Kidney (tissue), 14 donors: ENCODE measurements around the gene ADAMTSL4. TPM values are rescaled to one million over a fixed set of nuclear protein-coding genes. Genes with fewer than 3 reads are reported as not detected.

ENCODE experiments used
- DNase-seq, 5 donors: peaks; one replicate each; pipeline ENCODE4 v3.0.0-alpha.2; 2013 to 2020
- FAIRE-seq: peaks from 2 replicates; lab custom pipeline; 2012; peaks lifted over from hg19 to GRCh38; lab: Jason Lieb, UNC
- H3K27ac ChIP-seq, 2 donors: one replicate each; pipeline ENCODE4 v1.7.0; 2013; ENCODE audit warnings: low read depth in 2 of 2, low read length in 2 of 2, inconsistent platforms in 1 of 2
- H3K27me3 ChIP-seq: one replicate; pipeline ENCODE4 v1.7.1; 2013; ENCODE audit warnings: low read length, inconsistent platforms; ENCODE audit not compliant: control insufficient read depth, insufficient read depth
- H3K36me3 ChIP-seq, 3 donors: one replicate each; pipeline versions ENCODE4 v1.7.0 to v1.7.1; 2013; ENCODE audit warnings: low read length in 3 of 3, control low read depth in 1 of 3, inconsistent platforms in 1 of 3; ENCODE audit not compliant: insufficient read depth in 3 of 3, control insufficient read depth in 2 of 3
- H3K4me1 ChIP-seq, 3 donors: one replicate each; pipeline versions ENCODE4 v1.7.0 to v1.7.1; 2013; ENCODE audit warnings: low read length in 3 of 3, inconsistent platforms in 1 of 3, low read depth in 1 of 3; ENCODE audit not compliant: control insufficient read depth in 2 of 3, insufficient read depth in 2 of 3
- H3K4me3 ChIP-seq, 3 donors: one replicate each; pipeline versions ENCODE4 v1.7.0 to v1.8.1; 2013; ENCODE audit warnings: low read length in 3 of 3, control low read depth in 1 of 3, inconsistent platforms in 1 of 3
- H3K9ac ChIP-seq, 3 donors: one replicate each; pipeline versions ENCODE4 v1.7.0 to v1.7.1; 2013; ENCODE audit warnings: low read length in 3 of 3, control low read depth in 1 of 3, inconsistent platforms in 1 of 3
- H3K9me3 ChIP-seq, 3 donors: one replicate each; pipeline versions ENCODE4 v1.7.0 to v1.7.1; 2013; ENCODE audit warnings: low read length in 3 of 3, control low read depth in 1 of 3, inconsistent platforms in 1 of 3; ENCODE audit not compliant: control insufficient read depth in 2 of 3, insufficient read depth in 1 of 3
- CTCF ChIP-seq: IDR thresholded peaks from 3 replicates; pipeline ENCODE4 v1.5.1; 2012; ENCODE audit warnings: mild to moderate bottlenecking, moderate library complexity, borderline replicate concordance; ENCODE audit not compliant: insufficient read depth; ENCODE audit errors: extremely low read depth
- intact Hi-C: fragments of 100-400 bp; cut with DNase I; formaldehyde crosslinking; loops from one replicate; pipeline ENCODE4 v1.11.1; 2022
- polyA plus RNA-seq: library from polyadenylated mRNA; stranded (reverse); fragments of 350-450 nt; fragmentation: Illumina TruSeq; extraction: RNeasy Lipid Tissue Mini Kit (QIAGEN cat#74804); gene quantifications from one replicate; pipeline ENCODE4 v1.2.3, GENCODE V29; 2014; ENCODE audit warnings: low read depth, low replicate concordance; ENCODE audit not compliant: insufficient read depth
- total RNA-seq: library from RNA; stranded (reverse); fragmentation: NEBNext Ultra II Directional; extraction: Animal tissue kit (Norgen Biotek cat#: 25700); gene quantifications from one replicate; pipeline ENCODE4 v1.2.1, GENCODE V29; 2021
- donor health status: control.
- donor health status: control.
- donor health status: control.
- donor health status: control.
- donor health status: control.
- donor health status: DM: yes; HTN: yes; CAD: no.
- donor health status: Normal renal cell carcinoma (clear cell type).

Gene ADAMTSL4
- total and polyA plus RNA-seq, 2 donors from 2014 or later = 6.9 to 20.0 TPM

GRCh38 chr1:150576794-150577556 is 27.8 kb downstream of the ADAMTSL4 start:
- FAIRE-seq = no peak
- DNase-seq = peak in 1 of 5 donors; percentile 39
- Histone ChIP-seq H3K36me3 (peaks cover 14 to 61% (median 36%) of the 10 kb centered on the region in 3 donors), H3K4me1 (peaks cover 10 to 30% (median 18%) of the 10 kb centered on the region in 3 donors), H3K27ac (peak overlapping the region; percentile 100), H3K9me3 (no peaks in the 10 kb centered on the region), H3K27me3 (no peaks in the 10 kb centered on the region), H3K4me3 (peak overlapping the region; percentile 96 to 99 (median 97)), H3K9ac (peak overlapping the region; percentile 98 to 100 (median 98))
- TF ChIP-seq CTCF = no peak
- intact Hi-C loops = loop anchor here (10.0 kb wide), 1 partner anchor 48 kb away; the partner anchor contains the start of gene ENSA

- H3K4me1 ChIP-seq = peaks cover 10 to 30% (median 15%) of the 10 kb centered on the region in 3 donors
- DNase-seq (peak in 2 of 5 donors; percentile 48 to 61), FAIRE-seq (no peak)
- peak overlapping the region; percentile 96 to 99 (median 97) for H3K4me3 ChIP-seq
- no peaks in the 10 kb centered on the region for H3K9me3 ChIP-seq
- H3K36me3 ChIP-seq = peaks cover 14 to 56% (median 36%) of the 10 kb centered on the region in 3 donors
- no peaks in the 10 kb centered on the region for H3K27me3 ChIP-seq
- intact Hi-C loops = loop anchor here (10.0 kb wide), 1 partner anchor 47 kb away; the partner anchor contains the start of gene ENSA
- peak overlapping the region; percentile 98 to 100 (median 98) for H3K9ac ChIP-seq
- H3K27ac ChIP-seq = peak overlapping the region; percentile 100
- TF ChIP-seq CTCF = no peak
Measured at GRCh38 chr1:150577557-150578271, 28.5 kb downstream of the ADAMTSL4 start.

GRCh38 chr1:150578272-150579109 is 29.3 kb downstream of the ADAMTSL4 start:
- no peaks in the 10 kb centered on the region for H3K9me3 ChIP-seq
- H3K36me3 ChIP-seq = peaks cover 14 to 48% (median 29%) of the 10 kb centered on the region in 3 donors
- intact Hi-C loops = loop anchor here (10.0 kb wide), 1 partner anchor 46 kb away; the partner anchor contains the start of gene ENSA
- DNase-seq (peak; percentile 62 to 91 (median 79)), FAIRE-seq (no peak)
- peaks cover 10 to 26% (median 11%) of the 10 kb centered on the region in 3 donors for H3K4me1 ChIP-seq
- no peaks in the 10 kb centered on the region for H3K27me3 ChIP-seq
- H3K27ac ChIP-seq = peak overlapping the region; percentile 100
- peak overlapping the region; percentile 96 to 99 (median 97) for H3K4me3 ChIP-seq
- no peak for TF ChIP-seq CTCF
- H3K9ac ChIP-seq = peak overlapping the region; percentile 98 to 100 (median 98)
